Right cardiac atrium (tissue), 5 donors: Measurements from ENCODE around the gene FCER2. TPM values are rescaled to one million over a fixed set of nuclear protein-coding genes. Genes with fewer than 3 reads are reported as not detected.

Experiments
- polyA plus RNA-seq: library from polyadenylated mRNA; stranded (reverse); fragments of 200-250 nt; gene quantifications from one replicate; pipeline ENCODE4 v1.2.3, GENCODE V29; 2013
- total RNA-seq, 4 donors: library from RNA; stranded (reverse); fragmentation: NEBNext Ultra II Directional; extraction: Animal tissue kit (Norgen Biotek cat#: 25700); gene quantifications; one replicate each; pipeline ENCODE4 v1.2.1, GENCODE V29; 2021
- donor health status: healthy with polysubstance abuse.
- donor health status: DM: no; HTN: yes; CAD: no.
- donor health status: DM: no; HTN: no; CAD: no.
- donor health status: DM: no; HTN: yes; CAD: no; lungs with severe emphysema.
- donor health status: DM: yes; HTN: yes; CAD: no.

FCER2 gene
- total and polyA plus RNA-seq, 5 donors = 0.09 TPM; not detected in 4

Other genes with a start within 250 kb of the FCER2 start
- gene PEX11G, start 213.1 kb downstream of the FCER2 start, total RNA-seq = 1 to 10 TPM; 1.5 to 2.5 (median 2.3) TPM
- gene PEX11G, start 213.1 kb downstream of the FCER2 start, polyA plus RNA-seq = 3.2 TPM
- gene ZNF358, start 186.0 kb downstream of the FCER2 start, total RNA-seq = 100 to 1,000 TPM; 101 to 120 (median 115) TPM
- 143 TPM for gene ZNF358, start 186.0 kb downstream of the FCER2 start, polyA plus RNA-seq
- gene MCOLN1, start 179.5 kb downstream of the FCER2 start, total RNA-seq = 10 to 100 TPM; 19.5 to 24.4 (median 21.8) TPM
- 20.7 TPM for gene MCOLN1, start 179.5 kb downstream of the FCER2 start, polyA plus RNA-seq
- 10 to 100 TPM; 53.4 to 70.9 (median 65.4) TPM for gene PNPLA6, start 166.4 kb downstream of the FCER2 start, total RNA-seq
- 33.5 TPM for gene PNPLA6, start 166.4 kb downstream of the FCER2 start, polyA plus RNA-seq
- under 1 TPM; 0.20 to 0.71 (median 0.38) TPM for gene CAMSAP3, start 106.3 kb downstream of the FCER2 start, total RNA-seq
- 0.29 TPM for gene CAMSAP3, start 106.3 kb downstream of the FCER2 start, polyA plus RNA-seq
- gene XAB2, start 72.6 kb downstream of the FCER2 start, total RNA-seq = 10 to 100 TPM; 18.9 to 27.3 (median 26.0) TPM
- 19.0 TPM for gene XAB2, start 72.6 kb downstream of the FCER2 start, polyA plus RNA-seq
- 100 to 1,000 TPM; 136 to 194 (median 167) TPM for gene PET100, start 72.3 kb downstream of the FCER2 start, total RNA-seq
- 191 TPM for gene PET100, start 72.3 kb downstream of the FCER2 start, polyA plus RNA-seq
- gene PCP2, start 68.4 kb downstream of the FCER2 start, total RNA-seq = not detected
- gene PCP2, start 68.4 kb downstream of the FCER2 start, polyA plus RNA-seq = 0.34 TPM
- gene STXBP2, start 65.0 kb downstream of the FCER2 start, total RNA-seq = 10 to 100 TPM in 1 of 4 donors, 1 to 10 TPM in 3; 6.8 to 12.1 (median 9.2) TPM
- 5.0 TPM for gene STXBP2, start 65.0 kb downstream of the FCER2 start, polyA plus RNA-seq
- gene RETN, start 33.1 kb downstream of the FCER2 start, total RNA-seq = 1 to 10 TPM in 1 of 4 donors, under 1 TPM in 2, not detected in 1; 0.49 to 1.7 (median 0.78) TPM
- 7.2 TPM for gene RETN, start 33.1 kb downstream of the FCER2 start, polyA plus RNA-seq
- under 1 TPM; 0.17 to 0.85 (median 0.47) TPM for gene MCEMP1, start 25.0 kb downstream of the FCER2 start, total RNA-seq
- gene MCEMP1, start 25.0 kb downstream of the FCER2 start, polyA plus RNA-seq = 0.50 TPM
- gene TRAPPC5, start 21.3 kb downstream of the FCER2 start, total RNA-seq = 100 to 1,000 TPM in 1 of 4 donors, 10 to 100 TPM in 3; 94.8 to 121 (median 97.1) TPM
- gene TRAPPC5, start 21.3 kb downstream of the FCER2 start, polyA plus RNA-seq = 93.4 TPM
- gene CLEC4G, start 30.0 kb upstream of the FCER2 start, total RNA-seq = 1 to 10 TPM in 2 of 4 donors, under 1 TPM in 2; 0.54 to 1.6 (median 1.1) TPM
- 0.32 TPM for gene CLEC4G, start 30.0 kb upstream of the FCER2 start, polyA plus RNA-seq
- gene CD209, start 45.4 kb upstream of the FCER2 start, total RNA-seq = 10 to 100 TPM in 1 of 4 donors, 1 to 10 TPM in 3; 3.7 to 10.7 (median 9.1) TPM
- 0.68 TPM for gene CD209, start 45.4 kb upstream of the FCER2 start, polyA plus RNA-seq
- not detected for gene CLEC4M, start 61.1 kb upstream of the FCER2 start, total RNA-seq
- gene CLEC4M, start 61.1 kb upstream of the FCER2 start, polyA plus RNA-seq = not detected
- gene EVI5L, start 128.1 kb upstream of the FCER2 start, total RNA-seq = 10 to 100 TPM; 17.7 to 20.5 (median 18.6) TPM
- gene EVI5L, start 128.1 kb upstream of the FCER2 start, polyA plus RNA-seq = 22.2 TPM
- under 1 TPM in 2 of 4 donors, not detected in 2; 0.29 to 0.34 TPM for gene PRR36, start 172.3 kb upstream of the FCER2 start, total RNA-seq
- gene PRR36, start 172.3 kb upstream of the FCER2 start, polyA plus RNA-seq = 0.11 TPM
- gene LRRC8E, start 186.4 kb upstream of the FCER2 start, total RNA-seq = 1 to 10 TPM in 2 of 4 donors, under 1 TPM in 2; 0.93 to 1.2 (median 0.97) TPM
- 0.36 TPM for gene LRRC8E, start 186.4 kb upstream of the FCER2 start, polyA plus RNA-seq
- gene MAP2K7, start 201.7 kb upstream of the FCER2 start, total RNA-seq = 10 to 100 TPM; 23.2 to 32.6 (median 28.5) TPM
- gene MAP2K7, start 201.7 kb upstream of the FCER2 start, polyA plus RNA-seq = 26.9 TPM
- 10 to 100 TPM in 3 of 4 donors, 1 to 10 TPM in 1; 8.0 to 17.6 (median 14.5) TPM for gene TGFBR3L, start 212.7 kb upstream of the FCER2 start, total RNA-seq
- gene TGFBR3L, start 212.7 kb upstream of the FCER2 start, polyA plus RNA-seq = 2.4 TPM
- 10 to 100 TPM in 3 of 4 donors, 1 to 10 TPM in 1; 9.6 to 14.4 (median 11.0) TPM for gene SNAPC2, start 218.2 kb upstream of the FCER2 start, total RNA-seq
- gene SNAPC2, start 218.2 kb upstream of the FCER2 start, polyA plus RNA-seq = 12.2 TPM
- under 1 TPM in 2 of 4 donors, not detected in 2; 0.24 to 0.34 TPM for gene CTXN1, start 224.0 kb upstream of the FCER2 start, total RNA-seq
- gene CTXN1, start 224.0 kb upstream of the FCER2 start, polyA plus RNA-seq = 0.16 TPM
- gene TIMM44, start 241.5 kb upstream of the FCER2 start, total RNA-seq = 10 to 100 TPM; 51.1 to 88.9 (median 64.0) TPM
- gene TIMM44, start 241.5 kb upstream of the FCER2 start, polyA plus RNA-seq = 64.6 TPM